PC-3 (cell line): ENCODE data around the gene ITGA1. TPM values are rescaled to one million over a fixed set of nuclear protein-coding genes. Genes with fewer than 3 reads are reported as not detected.

Experiments
- ATAC-seq: fragments of 200-7000 bp; cut with Tn5 transposase; 2 replicates; pipeline ENCODE4 v1.9.1; 2020; ENCODE audit warnings: mild to moderate bottlenecking, moderate library complexity
- BruUV-seq: library from RNA; stranded (reverse); fragments of 400-500 nt; replicated peaks from 2 replicates; lab custom pipeline; 2021; lab: Mats Ljungman, UMichigan
- CTCF ChIA-PET: fragments of 300-600 bp; sonication (Branson Sonifier 250); formaldehyde crosslinking; loops from one replicate; lab custom pipeline; 2022; ENCODE audit warnings: antibody characterized with exemption; lab: Charles Lee
- POLR2A ChIA-PET: fragments of 300-600 bp; sonication (Branson Sonifier 250); formaldehyde crosslinking; loops from one replicate; lab custom pipeline; 2022; ENCODE audit warnings: antibody characterized with exemption; ENCODE audit not compliant: unreplicated experiment; lab: Charles Lee
- DNase-seq: peaks from one replicate; pipeline ENCODE4 v3.0.0-alpha.2; 2015
- H2AFZ ChIP-seq: fragments of 300-600 bp; sonication (generic); 2 replicates; pipeline ENCODE4 v1.6.0; 2016; ENCODE audit warnings: antibody characterized with exemption, low read length
- H3F3A ChIP-seq: fragments of 300-600 bp; sonication (generic); one replicate; pipeline ENCODE4 v1.6.0; 2017; ENCODE audit warnings: antibody characterized with exemption, low read length, control low read depth, mild to moderate bottlenecking; ENCODE audit not compliant: unreplicated experiment
- H3K27ac ChIP-seq: fragments of 300-600 bp; sonication (generic); 2 replicates; pipeline ENCODE4 v1.5.1; 2016; ENCODE audit warnings: mild to moderate bottlenecking, low read length
- H3K27me3 ChIP-seq: fragments of 300-600 bp; sonication (generic); 2 replicates; pipeline ENCODE4 v1.6.1; 2016; ENCODE audit warnings: low read length, mixed read lengths
- H3K36me3 ChIP-seq: fragments of 300-600 bp; sonication (generic); 2 replicates; pipeline ENCODE4 v1.6.1; 2016; ENCODE audit warnings: low read depth, mixed run types, low read length, mixed read lengths
- H3K4me1 ChIP-seq: fragments of 300-600 bp; sonication (generic); 2 replicates; pipeline ENCODE4 v1.5.1; 2016; ENCODE audit warnings: low read length; ENCODE audit not compliant: insufficient read depth
- H3K4me2 ChIP-seq: fragments of 300-600 bp; sonication (generic); 2 replicates; pipeline ENCODE4 v1.6.0; 2016; ENCODE audit warnings: low read length
- H3K4me3 ChIP-seq: fragments of 300-600 bp; sonication (generic); 2 replicates; pipeline ENCODE4 v1.5.1; 2016; ENCODE audit warnings: mild to moderate bottlenecking, low read length, mixed read lengths
- H3K79me2 ChIP-seq: fragments of 300-600 bp; sonication (generic); 2 replicates; pipeline ENCODE4 v1.6.1; 2017; ENCODE audit warnings: low read length, mixed read lengths
- H3K9ac ChIP-seq: fragments of 300-600 bp; sonication (generic); 2 replicates; pipeline ENCODE4 v1.6.0; 2016; ENCODE audit warnings: mild to moderate bottlenecking, low read length
- H3K9me2 ChIP-seq: fragments of 300-600 bp; sonication (generic); replicated peaks from 2 replicates; pipeline ENCODE4 v1.6.1; 2016; ENCODE audit warnings: mixed run types, low read length, mixed read lengths
- H3K9me3 ChIP-seq: fragments of 300-600 bp; sonication (generic); 2 replicates; pipeline ENCODE4 v1.6.1; 2016; ENCODE audit warnings: low read length, mixed read lengths
- H4K20me1 ChIP-seq: fragments of 300-600 bp; sonication (generic); 2 replicates; pipeline ENCODE4 v1.6.1; 2016; ENCODE audit warnings: low read length, mixed read lengths
- EZH2 ChIP-seq: fragments of 300-600 bp; sonication (generic); IDR thresholded peaks from one replicate; pipeline ENCODE4 v1.6.1; 2017; ENCODE audit warnings: antibody characterized with exemption, mild to moderate bottlenecking, low read length; ENCODE audit not compliant: unreplicated experiment
- EZH2phosphoT487 ChIP-seq: fragments of 300-600 bp; sonication (generic); IDR thresholded peaks from 2 replicates; pipeline ENCODE4 v1.6.1; 2018; ENCODE audit warnings: mild to moderate bottlenecking, antibody characterized with exemption, low read length, borderline replicate concordance
- intact Hi-C: fragments of 100-400 bp; cut with micrococcal nuclease; formaldehyde crosslinking; loops from 2 replicates; pipeline ENCODE4 v1.9.0; 2023
- total RNA-seq: library from RNA; depleted of rRNA; stranded (reverse); fragments of >200 nt; gene quantifications from 2 replicates; pipeline ENCODE4 v1.2.3, GENCODE V29; 2014
- TF ChIP-seq, protein P1 (sequence below): fragments of 300-600 bp; sonication (generic); conservative IDR thresholded peaks from 2 replicates; pipeline ENCODE4 v1.5.1; 2017; ENCODE audit warnings: antibody characterized with exemption, low read depth, mild to moderate bottlenecking, low read length

The ITGA1 gene
- total RNA-seq, 1 experiment from 2014 or later, result 4.7 TPM

GRCh38 chr5:53003144-53003543 is 215.4 kb downstream of the ITGA1 start:
- Histone ChIP-seq H3K79me2 (peaks cover 92% of the 10 kb centered on the region), H3K9me2 (no peaks in the 10 kb centered on the region), H3K4me3 (no peak overlapping the region), H3K36me3 (peaks cover 46% of the 10 kb centered on the region), H3K9ac (no peak overlapping the region), H3K27ac (0 out of 2 replicates have a peak overlapping the region, but pooled peaks have one; percentile 83), H3K27me3 (no peaks in the 10 kb centered on the region), H3K9me3 (no peaks in the 10 kb centered on the region), H4K20me1 (peaks cover 8% of the 10 kb centered on the region; the same call in 1 of the 2 replicates), H3F3A (peaks cover 7% of the 10 kb centered on the region), H3K4me2 (no peak overlapping the region), H2AFZ (no peak overlapping the region), H3K4me1 (peaks cover 56% of the 10 kb centered on the region)
- BruUV-seq, result no TSS peak
- TF ChIP-seq EZH2 (no peak), EZH2phosphoT487 (no peak)
- TF ChIP-seq, protein P1, sequence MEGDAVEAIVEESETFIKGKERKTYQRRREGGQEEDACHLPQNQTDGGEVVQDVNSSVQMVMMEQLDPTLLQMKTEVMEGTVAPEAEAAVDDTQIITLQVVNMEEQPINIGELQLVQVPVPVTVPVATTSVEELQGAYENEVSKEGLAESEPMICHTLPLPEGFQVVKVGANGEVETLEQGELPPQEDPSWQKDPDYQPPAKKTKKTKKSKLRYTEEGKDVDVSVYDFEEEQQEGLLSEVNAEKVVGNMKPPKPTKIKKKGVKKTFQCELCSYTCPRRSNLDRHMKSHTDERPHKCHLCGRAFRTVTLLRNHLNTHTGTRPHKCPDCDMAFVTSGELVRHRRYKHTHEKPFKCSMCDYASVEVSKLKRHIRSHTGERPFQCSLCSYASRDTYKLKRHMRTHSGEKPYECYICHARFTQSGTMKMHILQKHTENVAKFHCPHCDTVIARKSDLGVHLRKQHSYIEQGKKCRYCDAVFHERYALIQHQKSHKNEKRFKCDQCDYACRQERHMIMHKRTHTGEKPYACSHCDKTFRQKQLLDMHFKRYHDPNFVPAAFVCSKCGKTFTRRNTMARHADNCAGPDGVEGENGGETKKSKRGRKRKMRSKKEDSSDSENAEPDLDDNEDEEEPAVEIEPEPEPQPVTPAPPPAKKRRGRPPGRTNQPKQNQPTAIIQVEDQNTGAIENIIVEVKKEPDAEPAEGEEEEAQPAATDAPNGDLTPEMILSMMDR, result no peak
- ATAC-seq, result no peak
- ChIA-PET POLR2A (no interaction called here), CTCF (no interaction called here)
- DNase-seq, result no peak
- intact Hi-C loops, result no loop called here

- H3F3A ChIP-seq, result peaks cover 7% of the 10 kb centered on the region
- ATAC-seq (no peak), DNase-seq (no peak)
- no peak overlapping the region for H3K4me2 ChIP-seq
- TF ChIP-seq, protein P1, result no peak
- TF ChIP-seq EZH2, result no peak
- no peak for TF ChIP-seq EZH2phosphoT487
- H3K27me3 ChIP-seq, result no peaks in the 10 kb centered on the region
- no peaks in the 10 kb centered on the region for H3K9me2 ChIP-seq
- H3K79me2 ChIP-seq, result peaks cover 69% of the 10 kb centered on the region
- peaks cover 68% of the 10 kb centered on the region for H3K4me1 ChIP-seq
- ChIA-PET POLR2A (no interaction called here), CTCF (no interaction called here)
- intact Hi-C loops, result no loop called here
- H3K27ac ChIP-seq, result peak overlapping the region; percentile 47
- TSS peak; percentile 1 for BruUV-seq
- H3K9ac ChIP-seq, result no peak overlapping the region
- no peaks in the 10 kb centered on the region for H4K20me1 ChIP-seq
- no peak overlapping the region for H3K4me3 ChIP-seq
- H3K36me3 ChIP-seq, result peaks cover 27% of the 10 kb centered on the region
- no peak overlapping the region for H2AFZ ChIP-seq
- no peaks in the 10 kb centered on the region for H3K9me3 ChIP-seq
Observed at GRCh38 chr5:53006911-53007890, 219.5 kb downstream of the ITGA1 start.

DNA sequence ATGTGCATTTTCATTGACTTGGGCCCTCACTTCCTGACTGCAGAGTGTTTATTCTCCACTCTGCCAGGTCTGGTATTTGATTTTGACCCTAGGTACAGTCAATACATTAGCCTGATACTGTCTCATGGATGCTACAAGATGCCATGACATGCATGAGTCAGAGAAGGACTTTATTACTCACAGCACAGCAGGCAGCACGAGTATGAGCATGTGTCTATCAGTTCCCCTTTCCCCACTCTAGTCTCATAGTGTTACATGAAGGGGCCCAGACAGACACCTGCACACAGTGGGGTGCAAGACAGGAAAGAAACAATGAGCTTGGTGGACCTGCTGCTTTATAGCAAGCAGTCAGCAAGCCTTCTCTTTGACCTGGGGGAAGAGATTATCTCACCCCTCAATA is 221.0 kb downstream of the ITGA1 start:
- H3K4me1 ChIP-seq, result peaks cover 56% of the 10 kb centered on the region
- peaks cover 17% of the 10 kb centered on the region for H3K36me3 ChIP-seq
- peaks cover 66% of the 10 kb centered on the region for H3K79me2 ChIP-seq
- H3K9me2 ChIP-seq, result no peaks in the 10 kb centered on the region
- intact Hi-C loops, result no loop called here
- peaks cover 6% of the 10 kb centered on the region for H3F3A ChIP-seq
- no peaks in the 10 kb centered on the region for H3K9me3 ChIP-seq
- H3K4me3 ChIP-seq, result no peak overlapping the region
- no peak overlapping the region for H3K9ac ChIP-seq
- DNase-seq (peak; percentile 69), ATAC-seq (peak; percentile 61)
- H3K4me2 ChIP-seq, result no peak overlapping the region
- peak overlapping the region; percentile 47 for H3K27ac ChIP-seq
- ChIA-PET POLR2A (interaction anchor here (0.7 kb wide), 1 partner anchor 207 kb away, joined by 3 read pairs; no protein-coding TSS in a partner anchor), CTCF (no interaction called here)
- no TSS peak for BruUV-seq
- H4K20me1 ChIP-seq, result no peaks in the 10 kb centered on the region
- no peak overlapping the region for H2AFZ ChIP-seq
- H3K27me3 ChIP-seq, result no peaks in the 10 kb centered on the region
- TF ChIP-seq EZH2, result no peak
- TF ChIP-seq, protein P1, result no peak
- TF ChIP-seq EZH2phosphoT487, result no peak
